Effector CD8-positive, alpha-beta T cell (primary cell): Measurements from ENCODE around the gene KDR.

Experiments used
- DNase-seq: peaks from one replicate; lab custom pipeline; 2025; lab: John Stamatoyannopoulos, UW
- total RNA-seq, 4 experiments: gene quantifications; one replicate each; lab custom pipeline; 2026; lab: John Stamatoyannopoulos, UW

The KDR gene
- total RNA-seq: 0 reads per million in 4 experiments

DNA sequence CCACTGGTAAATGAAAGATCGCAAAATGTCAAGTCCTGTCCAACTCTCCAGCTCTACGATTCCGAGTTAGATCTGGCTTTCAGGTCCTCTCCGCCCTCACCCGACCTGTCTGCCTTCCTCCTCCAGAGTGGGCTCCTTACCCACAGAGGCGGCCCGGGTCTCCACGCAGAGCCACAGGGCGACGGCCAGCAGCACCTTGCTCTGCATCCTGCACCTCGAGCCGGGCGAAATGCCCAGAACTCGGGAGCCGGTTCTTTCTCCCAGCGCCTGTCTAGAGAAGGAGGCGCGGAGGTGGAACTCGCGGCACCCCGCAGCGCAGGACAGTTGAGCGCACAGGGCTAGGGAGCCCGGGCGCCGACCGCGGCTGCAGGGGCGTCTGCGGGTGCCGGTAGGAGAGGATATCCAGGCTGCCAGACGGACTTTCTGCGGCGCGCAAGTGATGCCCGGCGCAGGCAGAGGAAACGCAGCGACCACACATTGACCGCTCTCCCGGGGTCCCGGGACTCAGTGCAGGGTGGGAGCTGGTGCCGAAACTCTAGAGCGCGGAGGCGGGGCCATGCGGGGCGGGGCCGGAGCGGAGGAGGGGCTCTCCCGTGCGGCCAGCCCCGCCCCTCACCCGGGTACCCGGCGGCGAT lies at the start of gene KDR:
Gene KDR (minus strand): TSS at position 509 of the 635 bp plus-strand sequence. CDS start 302 bp downstream, at position 207.
- no peak for DNase-seq

DNA sequence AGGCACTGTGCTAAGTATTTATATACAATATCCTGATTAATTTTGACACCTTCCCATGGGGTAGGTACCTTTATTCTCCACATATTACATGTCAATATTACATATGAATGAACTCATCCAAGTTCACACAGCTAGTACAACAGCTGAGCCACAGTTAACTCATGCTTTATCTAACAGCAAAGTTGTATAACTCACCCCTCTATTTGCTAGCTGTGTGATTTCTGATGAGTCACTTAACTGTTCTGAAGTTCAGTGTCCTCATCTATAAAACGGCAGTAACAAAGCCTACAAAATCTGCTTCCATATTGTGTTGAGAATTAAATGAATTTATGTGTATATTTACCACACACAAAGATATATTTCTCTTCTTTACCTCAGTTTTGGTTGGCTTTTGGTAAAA lies 48.2 kb upstream of the KDR start:
- DNase-seq: no peak

DNA sequence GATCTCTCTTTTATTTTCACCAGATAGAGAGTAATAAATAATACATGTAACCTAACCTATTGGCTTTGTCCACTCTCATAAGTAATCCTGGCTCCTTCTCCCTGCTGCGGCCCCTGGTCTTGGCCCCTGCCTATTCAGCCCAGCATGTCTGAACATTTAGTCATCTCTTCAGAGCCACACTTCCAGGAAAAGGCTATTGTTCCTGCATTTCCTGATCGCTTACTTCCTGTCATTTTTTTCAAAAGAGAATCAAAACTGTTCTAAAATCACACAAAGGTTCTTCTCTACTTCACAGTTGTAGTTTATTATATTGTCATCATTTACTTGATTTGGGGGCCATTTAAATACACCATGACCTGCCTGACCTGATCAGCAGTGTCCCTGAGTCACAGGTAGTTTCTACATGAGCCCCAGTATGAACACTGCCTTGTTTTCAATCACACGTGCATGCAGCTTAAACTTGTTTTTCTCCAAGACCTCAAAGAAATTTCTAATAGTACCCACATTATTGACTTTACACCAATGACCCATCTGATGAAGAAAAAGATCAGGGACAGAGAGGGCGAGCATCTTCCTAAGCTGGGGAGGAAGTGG lies 47.4 kb upstream of the KDR start:
- DNase-seq: no peak

DNA sequence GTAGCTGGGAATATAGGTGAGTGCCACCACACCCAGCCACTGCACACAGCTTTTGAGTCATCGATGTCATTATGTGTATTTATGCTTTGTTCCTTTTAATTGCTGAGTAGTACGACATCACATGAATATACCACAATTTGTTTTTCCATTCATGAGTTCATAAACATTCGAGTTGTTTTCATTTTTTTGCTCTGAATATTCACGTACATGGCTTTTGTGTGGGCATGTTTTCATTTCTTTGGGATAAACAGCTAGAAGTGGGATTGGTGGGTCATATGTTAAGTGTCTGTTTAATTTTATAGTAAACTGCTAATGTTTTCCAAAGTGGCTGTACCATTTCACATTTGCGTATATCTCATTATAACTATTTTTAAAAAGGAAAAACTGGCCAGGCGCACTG lies 45.1 kb upstream of the KDR start:
- DNase-seq: no peak

DNA sequence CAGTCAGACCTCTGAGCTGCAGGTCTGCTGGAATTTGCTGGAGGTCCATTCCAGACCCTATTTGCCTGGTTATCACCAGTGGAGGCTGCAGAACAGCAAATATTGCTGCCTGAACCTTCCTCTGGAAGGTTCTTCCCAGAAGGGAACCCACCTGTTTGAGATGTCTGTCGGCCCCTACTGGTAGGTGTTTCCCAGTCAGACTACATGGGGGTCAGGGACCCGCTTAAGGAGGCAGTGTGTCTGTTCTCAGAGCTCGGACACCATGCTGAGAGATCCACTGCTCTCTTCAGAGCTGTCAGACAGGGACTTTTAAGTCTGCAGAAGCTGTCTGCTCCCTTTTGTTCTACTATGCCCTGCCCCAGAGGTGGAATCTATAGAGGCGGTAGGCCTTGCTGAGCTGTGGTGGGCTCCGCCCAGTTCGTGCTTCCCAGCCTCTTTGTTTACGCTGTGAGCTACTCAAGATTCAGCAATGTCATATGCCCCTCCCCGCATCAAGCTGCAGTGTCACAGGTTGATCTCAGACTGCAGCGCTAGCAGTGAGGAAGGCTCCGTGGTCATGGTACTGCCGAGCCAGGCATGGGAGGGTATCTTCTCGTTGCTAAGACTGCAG lies 44.1 kb upstream of the KDR start:
- no peak for DNase-seq

DNA sequence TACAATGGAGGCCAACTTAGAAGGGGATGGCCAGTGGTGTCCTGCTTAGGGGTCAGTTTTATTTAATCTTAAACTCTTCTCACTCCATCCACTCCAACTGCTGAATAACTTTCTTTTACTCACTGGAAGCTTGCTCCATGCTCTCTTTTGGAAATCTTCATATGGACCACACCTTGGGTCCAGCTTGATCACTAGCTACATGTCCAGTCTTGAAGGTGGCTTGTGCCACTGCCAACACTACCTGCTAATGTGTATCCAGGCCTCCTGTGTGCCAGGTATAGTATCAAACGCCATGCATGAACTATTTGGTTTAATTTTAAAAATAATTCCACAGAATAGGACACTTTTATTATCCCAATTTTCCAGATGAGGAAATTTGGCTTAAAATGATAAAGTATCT lies 37.0 kb upstream of the KDR start:
- no peak for DNase-seq

DNA sequence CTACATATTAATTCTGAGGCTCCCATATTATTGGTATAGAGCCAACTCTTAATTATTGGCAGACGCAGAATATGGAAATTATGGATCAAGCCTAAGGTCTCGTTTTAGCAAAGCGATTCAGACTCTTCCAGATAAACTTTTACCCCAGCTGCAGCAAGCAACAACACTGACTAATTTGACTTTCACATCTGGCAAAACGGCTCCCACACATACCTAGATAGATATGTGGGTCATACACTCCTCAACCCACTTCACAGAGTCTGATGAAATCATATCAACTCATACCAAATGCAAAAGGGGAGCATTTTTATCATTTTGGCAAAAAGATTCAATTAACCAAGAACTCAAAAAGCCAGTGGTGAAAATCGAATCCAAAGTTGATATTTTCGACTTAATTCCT lies 36.3 kb upstream of the KDR start:
- no peak for DNase-seq

DNA sequence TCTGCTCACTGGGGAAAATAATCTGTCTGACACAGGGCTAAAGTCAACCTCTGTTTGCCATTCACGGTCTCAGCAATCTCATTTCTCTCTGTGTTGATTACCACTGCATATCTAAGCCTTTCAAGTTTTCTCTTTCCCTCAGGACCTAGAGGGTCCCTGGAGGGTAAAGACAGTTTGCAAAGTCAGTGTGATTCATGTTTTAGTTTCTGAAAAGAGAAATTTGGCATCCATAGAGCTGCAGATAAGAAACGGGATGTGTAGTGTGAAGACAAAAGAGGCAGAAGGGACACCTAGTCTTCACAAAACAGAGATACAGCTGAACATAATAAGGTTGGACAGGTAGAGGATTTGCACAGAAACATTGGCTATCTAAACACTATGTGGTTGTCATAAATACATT lies 34.5 kb upstream of the KDR start:
- no peak for DNase-seq

DNA sequence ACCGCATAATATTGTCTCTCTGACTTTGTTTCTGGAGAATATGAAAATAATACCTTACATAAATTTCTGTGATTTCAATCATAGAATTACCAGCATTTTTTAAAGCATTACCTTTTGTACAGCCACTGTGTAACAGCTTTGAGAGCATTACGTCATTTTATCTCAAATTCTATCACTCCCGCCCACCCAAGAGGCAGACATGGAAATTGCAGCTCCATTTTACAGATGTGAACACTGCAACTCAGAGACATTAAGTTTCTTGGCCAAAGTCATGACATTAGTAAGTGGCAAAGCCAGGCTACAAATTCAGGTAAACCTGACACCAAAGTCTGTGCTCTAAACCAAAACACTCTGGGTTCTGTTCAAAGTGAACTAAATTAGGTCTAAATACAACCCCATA lies 33.6 kb upstream of the KDR start:
- DNase-seq: no peak

DNA sequence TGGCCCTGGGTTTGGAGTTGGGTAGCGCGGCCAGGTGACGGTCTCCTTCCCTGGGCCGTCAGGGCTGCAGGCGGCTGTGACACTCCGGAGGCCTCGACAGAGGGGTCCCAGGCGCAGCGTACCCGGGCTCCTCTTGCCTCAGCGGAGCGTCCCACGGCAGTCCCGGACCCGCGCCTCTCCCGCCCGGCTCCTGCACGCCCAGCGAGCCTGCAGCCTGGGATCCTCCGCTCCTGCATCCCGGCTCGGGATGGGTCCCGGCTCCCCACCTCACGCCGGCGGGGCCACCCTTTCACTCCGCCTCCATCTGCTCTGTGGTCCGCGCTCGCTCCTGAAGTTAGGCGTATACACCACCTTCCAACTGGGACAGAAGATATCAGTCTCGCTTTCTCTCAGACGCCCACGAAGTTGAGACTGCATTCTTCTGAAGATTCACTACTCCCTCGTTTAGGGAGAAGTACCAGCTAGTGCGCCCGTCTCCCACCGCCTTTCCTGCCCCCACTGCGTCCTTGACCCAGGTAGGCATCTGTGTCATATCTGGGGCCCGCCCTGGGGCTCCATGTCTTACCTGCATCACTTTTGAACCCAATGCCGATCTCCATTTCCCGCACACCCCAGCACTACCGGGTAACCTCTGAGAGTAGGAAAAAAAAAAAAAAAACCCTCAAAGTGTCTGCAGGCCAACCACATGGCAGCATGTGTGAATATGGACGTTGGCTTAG lies 32.3 kb upstream of the KDR start:
- no peak for DNase-seq

DNA sequence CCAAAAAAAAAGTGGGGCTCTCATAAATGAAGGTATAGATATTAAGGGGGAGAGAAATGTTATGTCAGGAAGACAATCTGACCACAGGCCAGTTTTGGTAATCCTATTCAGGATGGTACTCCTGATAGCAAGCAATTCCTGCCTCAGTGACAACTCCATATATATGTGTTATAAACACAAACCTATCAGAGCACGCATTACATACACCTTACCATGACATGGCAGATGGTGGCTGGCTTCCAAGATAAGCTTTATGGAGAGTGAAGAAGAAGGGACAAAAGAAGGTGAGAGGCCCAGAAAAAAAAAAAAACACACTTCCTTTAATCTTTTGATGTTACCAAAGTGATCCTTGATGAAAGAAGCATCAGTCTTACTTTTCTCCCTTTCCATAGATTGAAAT lies 29.5 kb upstream of the KDR start:
- DNase-seq: no peak

DNA sequence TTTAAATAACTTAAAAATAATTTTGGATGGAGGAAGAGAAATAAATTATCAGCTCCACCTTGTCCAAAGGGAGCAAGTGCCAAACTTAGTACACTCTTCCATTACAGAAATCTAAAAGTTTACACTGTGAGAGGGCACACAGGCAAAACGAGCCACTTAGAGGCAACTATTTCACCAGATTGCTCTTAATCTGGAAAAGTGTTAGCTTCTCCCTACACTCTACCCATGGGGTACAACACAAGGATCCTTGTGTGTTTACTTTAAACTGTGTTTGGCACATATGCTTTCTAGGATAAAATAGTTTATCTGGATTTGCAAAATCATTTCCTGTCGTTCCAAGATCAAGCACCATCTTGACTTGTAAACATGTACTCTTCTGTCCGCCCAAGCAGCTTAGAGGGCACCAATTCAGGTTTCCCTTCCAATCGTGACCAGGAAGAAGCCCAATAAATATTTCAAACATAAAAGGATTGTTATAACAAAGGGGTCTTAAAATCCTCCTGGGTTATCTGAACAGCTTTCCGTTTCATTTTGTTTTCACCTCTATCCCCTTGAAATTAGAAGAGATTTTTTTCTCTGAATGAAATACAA lies 29.0 kb upstream of the KDR start:
- DNase-seq: no peak

DNA sequence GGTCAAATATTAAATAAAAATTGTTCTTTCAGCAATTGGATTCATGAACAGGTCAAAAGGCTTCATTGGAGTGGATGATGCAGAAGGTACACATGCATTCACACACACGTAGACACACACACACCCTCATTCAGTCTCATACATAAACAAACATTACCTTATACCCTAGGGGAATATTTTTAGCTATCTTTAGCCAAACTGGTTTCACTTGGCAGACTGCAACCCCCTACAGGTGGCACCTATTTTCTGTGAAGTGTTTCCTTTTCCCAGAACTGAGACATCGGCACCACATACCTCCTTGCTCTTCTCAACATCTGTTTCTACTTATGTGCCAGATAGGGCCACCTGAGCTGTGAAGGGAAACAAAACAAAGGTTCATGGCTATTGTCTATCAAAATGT lies 18.5 kb upstream of the KDR start:
- DNase-seq: no peak

DNA sequence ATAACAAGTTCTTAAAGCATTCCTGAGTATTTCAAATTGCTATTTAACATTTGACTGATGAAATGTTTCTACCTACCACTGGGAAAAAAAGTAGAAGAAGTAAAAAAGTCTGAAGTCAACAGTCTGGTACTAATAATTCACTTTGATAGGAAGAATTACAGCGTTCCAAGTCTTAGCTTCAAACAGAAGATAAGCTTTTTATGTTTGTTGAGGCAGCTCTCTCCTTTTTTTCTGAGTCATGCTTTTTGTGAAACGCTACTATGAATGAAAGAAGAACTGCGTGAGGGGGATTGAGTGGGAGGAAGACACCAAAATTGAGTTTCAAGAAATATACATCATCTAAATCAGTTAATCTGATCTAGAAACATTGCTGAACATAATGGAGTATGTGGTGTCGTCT lies 13.0 kb upstream of the KDR start:
- DNase-seq: no peak

DNA sequence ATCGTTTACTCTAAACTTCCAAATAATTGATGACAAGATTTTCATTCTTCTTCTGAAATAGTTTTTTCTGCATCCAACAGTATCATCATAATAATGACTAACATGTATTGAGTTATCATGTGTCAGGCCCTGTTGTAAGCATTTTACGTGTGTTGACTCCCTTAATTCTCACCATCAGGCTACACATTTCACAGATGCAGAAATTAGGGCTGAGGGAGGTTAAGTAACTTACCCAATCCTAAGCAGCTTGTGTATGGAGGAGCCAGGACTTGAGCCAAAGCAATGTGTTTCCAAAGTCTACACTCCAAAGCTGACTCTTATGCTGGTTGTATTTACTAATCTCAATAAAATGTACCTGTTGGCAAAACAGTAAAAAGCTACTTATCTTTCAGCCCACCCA lies 11.2 kb upstream of the KDR start:
- DNase-seq: no peak

DNA sequence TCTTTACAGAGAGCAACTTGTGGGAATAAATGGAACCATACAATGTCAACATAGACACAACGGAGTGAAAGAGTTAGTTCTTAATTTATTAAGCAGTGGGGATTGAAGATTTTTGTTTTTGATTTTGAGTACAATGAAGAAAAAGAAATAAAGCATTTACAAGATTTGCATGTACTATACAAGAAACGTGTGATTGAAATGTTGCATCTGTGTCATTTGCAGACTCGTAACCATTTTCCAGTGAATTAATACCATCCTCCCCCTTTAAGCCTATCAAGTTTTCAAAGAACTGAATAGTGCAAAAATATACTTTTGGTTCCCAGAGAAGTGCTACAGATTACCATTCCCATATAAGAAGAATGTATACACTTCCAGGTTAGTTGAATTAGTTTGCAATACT lies 8.6 kb upstream of the KDR start:
- no peak for DNase-seq

DNA sequence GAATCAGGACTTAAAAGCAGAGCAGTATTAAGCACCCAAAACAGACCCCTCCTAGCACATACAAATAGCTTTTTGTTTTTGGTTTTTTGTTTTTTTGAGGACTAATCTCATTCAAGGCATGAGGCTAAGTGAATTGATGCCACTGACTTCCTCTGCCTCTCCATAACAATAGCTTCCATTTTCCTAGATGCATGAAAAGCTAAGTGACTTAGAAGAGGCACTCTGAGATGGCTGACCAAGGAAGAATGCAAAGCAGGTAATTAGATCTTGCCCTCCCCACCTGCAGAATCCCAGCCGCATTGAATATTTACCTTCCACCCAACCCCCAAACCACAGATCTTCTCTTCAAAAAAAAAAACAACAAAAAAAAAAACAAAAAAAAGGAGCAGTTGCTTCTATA lies 7.4 kb upstream of the KDR start:
- DNase-seq: no peak

DNA sequence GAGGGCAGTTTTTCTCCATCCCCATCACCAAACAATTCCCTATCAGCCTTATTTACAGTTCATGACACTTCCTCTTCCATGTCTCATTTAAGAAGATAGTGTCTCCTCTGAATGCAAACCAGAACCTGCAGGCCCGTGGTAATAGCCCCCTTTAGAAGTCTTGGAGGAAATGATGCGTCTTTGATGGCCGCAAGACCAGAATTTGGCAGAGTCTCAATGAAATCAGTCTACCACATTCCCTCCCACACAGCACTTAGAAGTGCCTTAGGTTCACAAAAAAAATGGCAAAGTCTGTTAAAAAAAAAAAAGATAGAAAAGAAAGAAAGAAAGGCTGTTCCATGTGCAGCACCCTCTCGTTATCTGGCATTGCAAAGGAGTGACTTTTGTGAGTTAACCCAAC lies 2.1 kb upstream of the KDR start:
- DNase-seq: no peak

DNA sequence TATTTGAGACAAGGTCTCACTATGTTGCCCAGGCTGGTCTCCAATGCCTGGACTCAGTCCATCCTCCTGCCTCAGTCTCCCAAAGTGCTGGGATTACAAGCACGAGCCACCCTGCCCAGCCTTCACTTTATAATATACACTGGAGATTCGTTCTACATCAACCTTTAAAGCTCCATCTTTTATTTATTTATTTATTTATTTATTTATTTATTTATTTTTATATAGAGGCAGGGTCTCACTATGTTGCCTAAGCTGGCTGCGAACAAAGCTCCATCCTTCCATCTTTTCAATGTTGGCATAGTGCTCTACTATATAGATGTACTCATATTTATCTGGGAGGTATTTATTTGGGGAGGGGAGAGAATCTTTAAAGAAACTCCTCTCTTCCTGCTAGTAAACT lies 1.7 kb upstream of the KDR start:
- DNase-seq: no peak

DNA sequence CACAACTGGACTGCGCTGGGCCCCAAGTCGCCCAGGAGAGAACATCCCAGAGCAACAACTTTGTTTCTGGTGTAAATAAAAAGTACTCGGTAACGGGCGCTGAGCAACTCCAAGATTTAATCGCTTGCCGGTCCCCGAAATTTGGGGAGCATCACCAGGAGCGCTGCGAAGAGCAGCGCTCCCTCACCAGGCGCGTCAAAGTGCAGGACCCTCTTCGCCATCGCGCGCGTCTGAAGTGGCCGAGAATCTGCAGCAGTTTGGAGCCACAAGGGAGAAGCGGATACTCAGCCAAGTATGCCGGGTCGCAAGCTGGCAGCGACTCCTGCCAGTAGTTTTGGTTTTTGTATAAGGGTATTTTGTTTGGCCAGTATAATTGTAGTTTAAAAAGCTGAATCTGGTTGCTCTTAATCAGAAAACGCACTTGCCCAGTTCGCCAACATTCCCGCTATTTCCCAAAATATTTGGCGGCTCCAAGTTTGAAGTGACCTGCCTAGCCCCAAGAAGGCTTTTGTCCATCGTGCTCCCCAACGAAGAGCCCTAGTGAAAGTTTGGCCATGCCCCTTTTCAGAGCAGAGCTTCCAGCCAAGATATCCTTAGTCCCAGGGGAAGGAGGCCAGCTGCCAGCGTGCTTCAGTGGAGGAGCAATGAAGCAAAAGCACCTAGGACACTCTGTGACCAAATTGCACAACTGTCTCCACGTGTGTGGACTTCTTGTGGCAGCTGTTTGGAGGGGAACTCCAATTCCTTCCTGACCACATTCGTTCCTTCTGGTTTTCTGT lies 557 bp upstream of the KDR start:
- DNase-seq: no peak

DNA sequence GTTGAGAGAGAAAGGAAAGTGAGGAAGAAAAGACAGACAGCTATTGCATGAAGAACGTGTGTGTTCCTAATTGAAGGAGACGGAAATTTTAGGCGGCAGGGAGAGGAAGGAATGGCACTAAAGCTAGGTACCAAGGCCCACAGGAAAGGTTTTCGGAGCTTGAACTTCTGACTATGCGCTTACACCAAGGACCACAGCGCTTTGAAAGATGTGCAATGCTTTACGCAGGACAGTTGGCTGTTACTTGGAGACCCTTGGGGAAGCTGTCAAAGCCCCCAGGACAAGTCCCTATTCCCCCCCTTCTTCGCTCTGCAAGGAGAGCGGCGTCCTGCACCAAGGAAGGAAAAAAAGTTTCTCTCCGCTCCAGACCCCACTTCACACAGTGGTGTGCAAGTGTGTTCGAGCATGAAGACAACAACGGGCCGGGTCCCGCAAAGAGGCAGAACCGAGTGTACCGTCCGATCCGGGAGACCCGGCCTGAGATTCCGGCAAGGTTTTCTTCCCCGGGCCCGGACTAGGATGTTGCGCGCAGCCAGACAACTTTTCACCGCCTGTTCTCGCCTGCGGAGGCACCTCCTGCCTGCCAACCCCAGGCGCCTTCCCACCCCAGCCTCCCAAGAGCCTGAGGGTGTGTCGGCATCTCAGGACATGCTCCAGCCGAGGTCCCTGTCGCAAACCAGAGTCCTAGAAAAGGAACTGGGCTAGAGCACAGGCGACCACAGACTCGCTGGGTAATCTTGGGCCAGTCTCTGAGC lies 896 bp downstream of the KDR start:
- no peak for DNase-seq
